Aorta (tissue), 5 donors: ENCODE results near the gene ISOC2. TPM values are rescaled to one million over a fixed set of nuclear protein-coding genes. Genes with fewer than 3 reads are reported as not detected.

ENCODE experiments used
- ATAC-seq: fragments of 200-7000 bp; cut with Tn5 transposase; one replicate; pipeline ENCODE4 v1.9.1; 2022; ENCODE audit warnings: moderate library complexity; ENCODE audit not compliant: low FRiP score
- DNase-seq, 2 donors: peaks; one replicate each; pipeline ENCODE4 v3.0.0-alpha.2; 2020
- H3K27ac ChIP-seq, 2 donors: one replicate each; pipeline ENCODE4 v1.5.1; 2013; ENCODE audit warnings: low read length in 2 of 2, mild to moderate bottlenecking in 2 of 2, moderate library complexity in 2 of 2, control low read depth in 1 of 2, inconsistent platforms in 1 of 2, low read depth in 1 of 2
- H3K27me3 ChIP-seq, 2 donors: one replicate each; pipeline ENCODE4 v1.6.1; 2013; ENCODE audit warnings: control low read depth in 1 of 2, low read length in 1 of 2, mild to moderate bottlenecking in 1 of 2, moderate library complexity in 1 of 2; ENCODE audit not compliant: insufficient read depth in 2 of 2, control insufficient read depth in 1 of 2
- H3K36me3 ChIP-seq, 2 donors: one replicate each; pipeline ENCODE4 v1.6.1; 2013; ENCODE audit warnings: control low read depth in 1 of 2, low read length in 1 of 2, mild to moderate bottlenecking in 1 of 2; ENCODE audit not compliant: insufficient read depth in 2 of 2, control insufficient read depth in 1 of 2
- H3K4me1 ChIP-seq, 2 donors: one replicate each; pipeline ENCODE4 v1.6.1; 2013; ENCODE audit warnings: low read length in 2 of 2, control low read depth in 1 of 2, mild to moderate bottlenecking in 1 of 2, moderate library complexity in 1 of 2; ENCODE audit not compliant: insufficient read depth in 2 of 2, control insufficient read depth in 1 of 2
- H3K4me3 ChIP-seq, 2 donors: one replicate each; pipeline ENCODE4 v1.5.1; 2013; ENCODE audit warnings: low read length in 2 of 2, control low read depth in 1 of 2, mild to moderate bottlenecking in 1 of 2
- H3K9me3 ChIP-seq: one replicate; pipeline ENCODE4 v1.6.1; 2013; ENCODE audit warnings: mild to moderate bottlenecking, low read length; ENCODE audit not compliant: control insufficient read depth
- WGBS, 2 donors: extraction: QIAGEN DNeasy Blood & Tissue Kit; methylation state at CpG; one replicate each; pipeline ENCODE4 v1.1.7; 2013; 5-methylcytosine and 5-hydroxymethylcytosine counted together
- intact Hi-C, 2 donors: fragments of 100-400 bp; cut with DNase I; formaldehyde crosslinking; loops; one replicate each; pipeline versions ENCODE4 v1.14.2 to v1.15.0; 2022
- polyA plus RNA-seq, 2 donors: library from polyadenylated mRNA; stranded (reverse); fragments of 200-250 nt; gene quantifications; one replicate each; pipeline ENCODE4 v1.2.3, GENCODE V29; 2013
- total RNA-seq, 2 donors: library from RNA; stranded (reverse); fragmentation: NEBNext Ultra II Directional; extraction: Animal tissue kit (Norgen Biotek cat#: 25700); gene quantifications; one replicate each; pipeline ENCODE4 v1.2.1, GENCODE V29; 2021
- donor health status: healthy with polysubstance abuse.
- donor health status: Bipolar disorder and iron deficiency.
- donor health status: DM: no; HTN: no; CAD: no.
- donor health status: DM: no; HTN: no; CAD: no.
- donor health status: DM: yes; HTN: yes; CAD: no.

The ISOC2 gene
- total and polyA plus RNA-seq, 4 donors: 18.6 to 47.3 (median 36.6) TPM

DNA sequence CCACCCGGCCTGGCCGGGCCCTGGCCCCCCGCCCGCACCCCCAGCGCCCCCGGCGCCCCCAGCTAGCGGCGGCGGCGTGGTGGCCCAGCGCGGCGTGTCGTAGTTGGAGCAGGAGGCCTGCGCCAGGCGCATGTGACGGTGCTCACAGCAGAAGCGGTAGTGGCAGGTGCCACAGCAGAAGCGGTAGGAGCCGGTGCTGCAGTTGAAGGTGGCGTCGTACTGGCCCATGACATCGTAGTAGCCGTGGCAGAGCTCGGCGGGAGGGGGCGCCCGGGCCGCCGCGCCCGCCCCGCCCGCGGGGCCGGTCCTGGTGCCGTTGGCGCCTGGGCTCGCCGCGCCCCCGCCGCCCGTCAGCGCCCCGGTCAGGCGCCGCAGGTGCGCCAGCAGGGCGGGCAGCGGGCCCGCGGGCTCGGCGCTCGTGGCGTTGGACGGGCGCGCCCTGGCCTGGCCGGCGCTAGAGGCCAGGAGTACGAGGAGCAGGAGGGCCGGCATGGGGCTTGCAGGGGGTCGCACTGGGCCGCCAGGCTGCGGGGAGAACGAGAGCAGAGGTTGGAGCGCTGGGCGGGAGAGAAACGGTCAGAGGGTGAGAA lies 19.0 kb downstream of the ISOC2 start:
- Histone ChIP-seq H3K27ac (no peak overlapping the region), H3K9me3 (no peaks in the 10 kb centered on the region), H3K4me1 (no peaks in the 10 kb centered on the region), H3K36me3 (no peaks in the 10 kb centered on the region), H3K27me3 (no peaks in the 10 kb centered on the region), H3K4me3 (no peak overlapping the region)
- no peak for ATAC-seq
- intact Hi-C loops: no loop called here
- DNase-seq: no peak
- WGBS, 2 donors: 1% methylated on average over 45 to 72 of the region's 72 CpGs

DNA sequence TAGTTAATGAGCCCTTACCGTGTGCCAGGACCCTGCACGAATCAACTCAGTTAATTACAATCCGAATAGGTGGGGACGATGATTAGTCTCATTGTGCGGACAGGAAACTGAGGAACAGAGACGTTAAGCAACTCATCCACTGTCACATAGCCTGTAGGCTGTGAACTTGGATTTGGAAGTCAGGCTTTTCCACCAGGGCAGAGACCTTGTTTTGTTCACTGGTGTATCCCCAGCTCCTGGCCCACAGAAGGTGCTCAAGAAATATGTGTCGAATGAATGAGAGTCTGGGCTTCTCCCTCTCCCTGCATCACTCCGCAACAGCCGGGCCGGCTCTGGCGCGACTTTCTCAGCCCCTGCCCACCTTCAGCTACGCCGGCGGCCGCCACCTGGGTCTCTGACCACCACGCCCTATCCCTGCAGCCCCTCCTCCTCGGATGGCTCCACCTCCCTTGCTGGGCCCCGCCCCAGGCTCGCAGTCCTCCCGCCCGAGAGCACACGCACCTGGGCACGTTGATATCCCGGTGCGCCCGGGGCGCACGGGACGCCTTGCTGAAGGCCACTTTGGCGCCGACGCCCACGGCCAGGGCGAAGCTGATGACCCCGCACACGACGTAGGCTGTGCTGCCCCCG lies 19.6 kb downstream of the ISOC2 start:
- Histone ChIP-seq H3K36me3 (no peaks in the 10 kb centered on the region), H3K9me3 (no peaks in the 10 kb centered on the region), H3K4me3 (no peak overlapping the region), H3K27me3 (no peaks in the 10 kb centered on the region), H3K27ac (no peak overlapping the region), H3K4me1 (no peaks in the 10 kb centered on the region)
- DNase-seq (no peak), ATAC-seq (no peak)
- intact Hi-C loops: no loop called here
- WGBS, 2 donors: 2 to 3% methylated on average over 33 to 39 of the region's 39 CpGs

DNA sequence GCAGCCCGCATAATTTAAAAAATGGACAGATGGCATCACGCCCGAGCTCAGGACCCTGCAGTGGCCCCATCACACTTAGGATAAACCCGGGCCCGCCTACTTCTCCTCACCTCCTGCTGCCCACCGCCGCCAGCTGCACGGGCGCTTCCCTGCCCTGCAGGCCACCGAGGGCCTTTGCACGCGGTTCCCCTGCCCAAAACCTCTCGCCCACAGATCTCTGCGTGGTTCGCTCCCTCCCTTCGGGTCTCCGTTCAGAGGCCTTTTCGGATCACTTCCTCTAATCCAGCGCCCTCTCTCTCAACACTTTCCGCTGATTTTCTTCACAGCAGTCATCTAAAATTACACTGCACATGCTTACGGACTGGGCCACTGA lies 20.1 kb downstream of the ISOC2 start:
- intact Hi-C loops: no loop called here
- Histone ChIP-seq H3K4me3 (no peak overlapping the region), H3K4me1 (no peaks in the 10 kb centered on the region), H3K9me3 (no peaks in the 10 kb centered on the region), H3K27me3 (no peaks in the 10 kb centered on the region), H3K27ac (no peak overlapping the region), H3K36me3 (no peaks in the 10 kb centered on the region)
- 1 to 4% methylated on average over 21 of the region's 21 CpGs for WGBS, 2 donors
- no peak for ATAC-seq
- no peak for DNase-seq

DNA sequence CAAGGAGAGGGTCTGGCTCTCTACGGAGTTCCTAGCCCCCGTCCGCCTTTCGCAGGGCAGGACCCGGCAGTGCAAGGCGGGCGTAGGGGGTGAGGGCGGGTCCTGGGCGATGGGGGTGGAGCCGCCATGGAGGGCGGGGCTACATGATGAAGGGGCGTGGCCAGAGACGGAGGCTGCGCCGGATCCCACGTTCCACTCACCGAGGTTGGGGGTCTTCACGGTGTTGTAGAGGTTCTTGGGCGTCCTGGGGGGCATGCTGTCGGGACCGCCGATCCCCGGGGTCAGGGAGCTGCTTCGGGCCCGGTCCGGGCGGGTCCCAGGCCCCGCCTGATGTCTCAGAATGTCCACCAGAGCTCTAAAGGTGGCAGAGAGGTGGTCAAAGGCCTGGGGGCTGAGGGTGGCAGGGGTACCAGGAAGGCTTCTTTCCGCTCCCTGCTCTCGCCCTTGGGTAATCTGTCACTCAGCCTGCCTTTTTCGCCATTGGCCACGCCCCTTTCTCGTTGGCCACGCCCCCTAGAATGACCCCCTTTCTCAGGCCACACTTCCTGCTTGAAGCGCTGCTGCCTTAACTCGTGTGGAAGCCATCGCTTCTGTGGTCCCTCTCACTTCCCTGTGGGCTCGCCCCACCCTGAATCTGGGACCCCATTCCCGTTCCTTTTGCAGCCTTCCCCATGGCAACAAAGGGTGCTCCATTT lies 20.9 kb downstream of the ISOC2 start:
- no peak overlapping the region for H3K4me3 ChIP-seq
- ATAC-seq: no peak
- 6 to 7% methylated on average over 39 of the region's 39 CpGs for WGBS, 2 donors
- H3K27ac ChIP-seq: no peak overlapping the region
- H3K27me3 ChIP-seq: no peaks in the 10 kb centered on the region
- H3K9me3 ChIP-seq: no peaks in the 10 kb centered on the region
- no peak for DNase-seq
- H3K36me3 ChIP-seq: no peaks in the 10 kb centered on the region
- intact Hi-C loops: no loop called here
- H3K4me1 ChIP-seq: no peaks in the 10 kb centered on the region

DNA sequence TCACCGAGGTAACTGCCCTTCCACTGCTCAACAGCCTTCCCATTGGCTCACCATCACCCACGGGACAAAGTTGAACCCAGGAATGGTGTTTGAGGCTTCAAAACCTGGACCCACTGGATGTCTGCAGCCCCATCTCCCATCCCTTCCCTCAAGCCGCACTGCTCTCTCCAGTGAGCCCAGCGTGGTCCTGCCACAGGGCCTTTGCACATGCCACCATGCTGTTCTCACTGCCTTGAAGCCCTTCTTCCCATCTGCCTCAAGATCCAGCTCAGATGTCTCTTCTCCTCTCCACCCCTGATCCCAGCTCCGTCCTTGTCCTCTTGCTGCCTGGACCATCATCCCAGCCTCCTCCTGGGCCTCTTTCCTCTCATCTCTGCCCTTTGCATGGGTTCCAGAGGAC lies 22.4 kb downstream of the ISOC2 start:
- intact Hi-C loops: no loop called here
- H3K36me3 ChIP-seq: no peaks in the 10 kb centered on the region
- no peak for ATAC-seq
- WGBS, 2 donors: 80 to 84% methylated on average over 5 of the region's 5 CpGs
- H3K9me3 ChIP-seq: no peaks in the 10 kb centered on the region
- no peaks in the 10 kb centered on the region for H3K27me3 ChIP-seq
- no peaks in the 10 kb centered on the region for H3K4me1 ChIP-seq
- H3K27ac ChIP-seq: no peak overlapping the region
- no peak overlapping the region for H3K4me3 ChIP-seq
- no peak for DNase-seq

DNA sequence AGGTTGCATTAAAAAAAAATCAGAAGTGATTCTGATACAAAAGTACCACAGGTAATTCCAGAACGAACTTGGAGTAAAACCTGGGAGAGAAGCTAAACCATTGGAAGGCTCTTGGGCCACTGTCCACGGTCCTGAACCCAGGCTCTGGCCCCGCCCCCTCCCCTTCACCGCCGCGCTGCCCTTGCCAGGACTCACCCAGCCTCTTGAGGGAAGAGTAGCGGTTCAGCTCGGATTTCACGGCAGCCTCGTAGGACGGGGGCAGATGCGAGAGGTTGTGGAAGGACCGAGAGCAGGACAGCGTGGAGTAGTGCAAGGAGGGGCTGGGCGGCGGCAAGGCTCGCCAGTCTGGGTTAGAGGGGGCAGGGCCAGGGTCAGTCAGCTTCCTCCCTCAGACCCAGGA lies 24.0 kb downstream of the ISOC2 start:
- intact Hi-C loops: no loop called here
- H3K27me3 ChIP-seq: no peaks in the 10 kb centered on the region
- DNase-seq (no peak), ATAC-seq (peak; percentile 66)
- 2 to 3% methylated on average over 16 to 17 of the region's 17 CpGs for WGBS, 2 donors
- no peak overlapping the region for H3K27ac ChIP-seq
- no peaks in the 10 kb centered on the region for H3K4me1 ChIP-seq
- no peaks in the 10 kb centered on the region for H3K36me3 ChIP-seq
- H3K4me3 ChIP-seq: no peak overlapping the region
- no peaks in the 10 kb centered on the region for H3K9me3 ChIP-seq

DNA sequence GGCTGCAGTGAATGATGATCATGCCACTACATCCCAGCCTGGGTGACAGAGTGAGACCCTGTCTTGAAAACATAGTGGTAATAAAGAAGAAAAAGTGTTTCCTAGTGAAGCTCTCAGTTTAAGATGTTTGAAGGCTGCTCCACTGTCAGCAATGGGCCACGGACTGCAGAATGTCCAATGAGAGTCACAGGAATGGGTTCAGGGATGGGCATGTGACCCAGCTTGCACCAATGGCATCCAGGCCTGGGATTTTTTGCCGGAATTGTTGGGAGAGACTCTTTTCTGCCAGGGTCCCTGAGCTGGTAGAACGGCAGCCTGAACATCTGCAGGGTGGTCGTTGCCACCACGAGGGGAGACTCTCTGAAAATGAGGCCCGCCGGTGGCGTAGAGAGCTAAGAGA lies 24.6 kb downstream of the ISOC2 start:
- Histone ChIP-seq H3K4me1 (no peaks in the 10 kb centered on the region), H3K9me3 (no peaks in the 10 kb centered on the region), H3K36me3 (no peaks in the 10 kb centered on the region), H3K27me3 (no peaks in the 10 kb centered on the region), H3K4me3 (no peak overlapping the region), H3K27ac (no peak overlapping the region)
- intact Hi-C loops: no loop called here
- WGBS, 2 donors: 43% methylated on average over 8 of the region's 8 CpGs
- no peak for DNase-seq
- ATAC-seq: no peak

DNA sequence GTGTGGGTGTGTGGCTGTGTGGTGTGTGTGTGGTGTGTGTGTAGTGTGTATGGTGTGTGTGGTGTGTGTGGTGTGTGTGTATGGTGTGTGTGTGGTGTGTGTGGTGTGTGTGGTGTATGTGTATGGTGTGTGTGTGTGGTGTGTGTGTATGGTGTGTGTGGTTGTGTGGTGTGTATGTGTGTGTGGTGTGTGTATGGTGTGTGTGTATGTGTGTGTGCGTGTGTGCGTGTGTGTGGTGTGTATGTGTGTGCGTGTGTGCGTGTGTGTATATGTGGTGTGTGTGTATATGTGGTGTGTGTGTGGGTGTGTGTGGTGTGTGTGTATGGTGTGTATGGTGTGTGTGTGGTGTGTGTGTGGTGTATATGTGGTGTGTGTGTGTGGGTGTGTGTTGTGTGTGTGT lies 26.4 kb downstream of the ISOC2 start:
- intact Hi-C loops: no loop called here
- DNase-seq: no peak
- no peaks in the 10 kb centered on the region for H3K27me3 ChIP-seq
- no peak overlapping the region for H3K4me3 ChIP-seq
- no peaks in the 10 kb centered on the region for H3K36me3 ChIP-seq
- H3K27ac ChIP-seq: no peak overlapping the region
- no peaks in the 10 kb centered on the region for H3K9me3 ChIP-seq
- ATAC-seq: no peak
- 91 to 95% methylated on average over 4 of the region's 4 CpGs for WGBS, 2 donors
- no peaks in the 10 kb centered on the region for H3K4me1 ChIP-seq

DNA sequence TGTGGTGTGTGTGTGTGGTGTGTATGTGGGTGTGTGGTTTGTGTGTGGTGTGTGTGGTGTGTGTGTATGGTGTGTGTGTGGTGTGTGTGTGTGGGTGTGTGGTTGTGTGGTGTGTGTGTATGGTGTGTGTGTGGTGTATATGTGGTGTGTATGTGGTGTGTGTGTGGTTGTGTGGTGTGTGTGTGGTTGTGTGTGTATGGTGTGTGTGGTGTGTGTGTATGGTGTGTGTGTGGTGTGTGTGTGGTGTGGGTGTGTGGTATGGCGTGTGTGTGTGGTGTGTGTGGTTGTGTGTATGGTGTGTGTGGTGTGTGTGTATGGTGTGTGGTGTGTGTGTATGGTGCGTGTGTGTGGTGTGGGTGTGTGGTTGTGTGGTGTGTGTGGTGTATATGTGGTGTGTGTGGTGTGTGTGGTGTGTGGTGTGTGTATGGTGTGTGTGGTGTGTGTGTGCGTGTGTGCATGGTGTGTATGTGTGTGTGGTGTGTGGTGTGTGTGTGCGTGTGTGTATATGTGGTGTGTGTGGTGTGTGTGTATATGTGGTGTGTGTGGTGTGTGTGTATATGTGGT lies 27.0 kb downstream of the ISOC2 start:
- Histone ChIP-seq H3K27ac (no peak overlapping the region), H3K9me3 (no peaks in the 10 kb centered on the region), H3K4me3 (no peak overlapping the region), H3K36me3 (no peaks in the 10 kb centered on the region), H3K27me3 (no peaks in the 10 kb centered on the region), H3K4me1 (no peaks in the 10 kb centered on the region)
- intact Hi-C loops: no loop called here
- ATAC-seq: no peak
- 94% methylated on average over 4 of the region's 4 CpGs for WGBS, 2 donors
- DNase-seq: no peak
